Esophagus muscularis mucosa (tissue), 4 donors: Measurements from ENCODE around the gene ATP13A2. TPM values are rescaled to one million over a fixed set of nuclear protein-coding genes. Genes with fewer than 3 reads are reported as not detected.
A peak's percentile ranks its signal among the peaks of the same experiment; 100 is the strongest.
"Not testable (repeated sequence)": the region's sequence is repeated elsewhere in the genome, so short reads cannot be mapped to it uniquely, and the experiment has no call there.

Experiments used
- DNase-seq: peaks from one replicate; pipeline ENCODE4 v3.0.0-alpha.2; 2017; ENCODE audit errors: extremely low spot score
- H3K27ac ChIP-seq, 4 donors: fragments of 200-600 bp; sonication (generic); replicated peaks in 1 of 4; 1 replicate in 3 of 4; 2 replicates in 1 of 4; pipeline ENCODE4 v1.5.1; 2016 to 2019; ENCODE audit warnings: mild to moderate bottlenecking in 1 of 4
- H3K27me3 ChIP-seq, 4 donors: fragments of 200-600 bp; sonication (generic); one replicate each; pipeline versions ENCODE4 v1.5.1 to v1.6.0; 2016 to 2019
- H3K36me3 ChIP-seq, 4 donors: fragments of 200-600 bp; sonication (generic); one replicate each; pipeline ENCODE4 v1.5.1; 2016 to 2019
- H3K4me1 ChIP-seq, 4 donors: fragments of 200-600 bp; sonication (generic); one replicate each; pipeline ENCODE4 v1.5.1; 2016 to 2019
- H3K4me3 ChIP-seq, 4 donors: fragments of 200-600 bp; sonication (generic); 1 replicate in 2 of 4; 2 replicates in 2 of 4; pipeline ENCODE4 v1.5.1; 2016 to 2019; ENCODE audit warnings: mild to moderate bottlenecking in 4 of 4, moderate library complexity in 1 of 4
- H3K9me3 ChIP-seq, 4 donors: fragments of 200-600 bp; sonication (generic); 1 replicate in 3 of 4; 2 replicates in 1 of 4; pipeline ENCODE4 v1.5.1; 2016 to 2019
- CTCF ChIP-seq, 3 experiments: fragments of 200-600 bp in 2 of 3; fragments of 450-650 bp in 1 of 3; sonication (generic) in 2 of 3; IDR thresholded peaks; one replicate each; pipeline ENCODE4 v1.5.1; 2017 to 2019; ENCODE audit warnings: antibody characterized with exemption in 3 of 3, mild to moderate bottlenecking in 2 of 3, moderate library complexity in 1 of 3
- EP300 ChIP-seq: sonication (generic); formaldehyde crosslinking; IDR thresholded peaks from one replicate; pipeline ENCODE4 v1.6.1; 2017; ENCODE audit warnings: antibody characterized with exemption
- POLR2A ChIP-seq: fragments of 450-650 bp; IDR thresholded peaks from one replicate; pipeline ENCODE4 v1.6.1; 2017; ENCODE audit warnings: antibody characterized with exemption, moderate library complexity, mild to moderate bottlenecking, low read depth
- POLR2AphosphoS5 ChIP-seq, 2 donors: sonication (generic); formaldehyde crosslinking; IDR thresholded peaks; one replicate each; pipeline ENCODE4 v1.6.1; 2017; ENCODE audit warnings: antibody characterized with exemption in 2 of 2
- WGBS: methylation state at CpG from one replicate; pipeline ENCODE4 v1.1.5; 2018; 5-methylcytosine and 5-hydroxymethylcytosine counted together
- intact Hi-C: fragments of 100-400 bp; cut with DNase I; formaldehyde crosslinking; loops from one replicate; pipeline ENCODE4 v1.15.1; 2023
- total RNA-seq, 4 donors: library from RNA; depleted of rRNA; stranded (reverse); fragments of >200 nt; gene quantifications; one replicate each; pipeline versions ENCODE4 v1.1.0 to v1.2.1, GENCODE V29; 2016

Gene ATP13A2
- total RNA-seq, 4 donors from 2014 or later: 16.1 to 30.8 (median 23.2) TPM

- H3K9me3 ChIP-seq, intact Hi-C loops, H3K4me3 ChIP-seq, H3K27me3 ChIP-seq, H3K4me1 ChIP-seq, DNase-seq, H3K27ac ChIP-seq: not testable (repeated sequence)
- H3K36me3 ChIP-seq: peaks cover 7 to 68% (median 48%) of the 10 kb centered on the region in 4 donors
- 88% methylated on average over 21 of the region's 26 CpGs for WGBS
Measured at GRCh38 chr1:16948282-16948891, 63.3 kb downstream of the ATP13A2 start.

GRCh38 chr1:16946646-16947045 lies 65.1 kb downstream of the ATP13A2 start:
- TF ChIP-seq POLR2A (no peak), POLR2AphosphoS5 (IDR thresholded peaks at IDR 0.05) (no peak), EP300 (no peak), CTCF (IDR thresholded peaks at IDR 0.05) (no peak)
- Histone ChIP-seq H3K27ac (no peak overlapping the region), H3K9me3 (no peaks in the 10 kb centered on the region), H3K36me3 (peaks cover 7 to 85% (median 59%) of the 10 kb centered on the region in 4 donors), H3K4me1 (peaks cover 0 to under 1% (median under 1%) of the 10 kb centered on the region in 4 donors), H3K27me3 (no peaks in the 10 kb centered on the region), H3K4me3 (no peak overlapping the region)
- DNase-seq: no peak
- intact Hi-C loops: no loop called here
- 90% methylated on average over 14 of the region's 19 CpGs for WGBS

- 91% methylated on average over 13 of the region's 13 CpGs for WGBS
- H3K4me3 ChIP-seq, H3K27me3 ChIP-seq, H3K4me1 ChIP-seq, H3K27ac ChIP-seq, H3K9me3 ChIP-seq, DNase-seq, intact Hi-C loops: not testable (repeated sequence)
- H3K36me3 ChIP-seq: peaks cover 7 to 89% (median 61%) of the 10 kb centered on the region in 4 donors
Measured at GRCh38 chr1:16946185-16946584, 65.5 kb downstream of the ATP13A2 start.

- WGBS: 87% methylated on average over 9 of the region's 9 CpGs
- intact Hi-C loops, H3K9me3 ChIP-seq, H3K27ac ChIP-seq, H3K4me1 ChIP-seq, DNase-seq, H3K4me3 ChIP-seq, H3K27me3 ChIP-seq: not testable (repeated sequence)
- peaks cover 9 to 96% (median 65%) of the 10 kb centered on the region in 4 donors for H3K36me3 ChIP-seq
Measured at GRCh38 chr1:16945512-16945911, 66.2 kb downstream of the ATP13A2 start.

- Histone ChIP-seq H3K4me3 (no peak overlapping the region), H3K36me3 (peaks cover 16 to 100% (median 73%) of the 10 kb centered on the region in 4 donors), H3K27me3 (no peaks in the 10 kb centered on the region), H3K4me1 (peaks cover 0 to 2% (median under 1%) of the 10 kb centered on the region in 4 donors), H3K9me3 (no peaks in the 10 kb centered on the region), H3K27ac (no peak overlapping the region)
- WGBS: 77% methylated on average over 15 of the region's 19 CpGs
- intact Hi-C loops: no loop called here
- DNase-seq: no peak
- no peak for TF ChIP-seq POLR2A
- TF ChIP-seq POLR2AphosphoS5 (IDR thresholded peaks at IDR 0.05): no peak
Measured at GRCh38 chr1:16944038-16944437, 67.7 kb downstream of the ATP13A2 start.

GRCh38 chr1:16939386-16940180 lies 72.1 kb downstream of the ATP13A2 start:
- WGBS: 93% methylated on average over 32 of the region's 32 CpGs
- H3K36me3 ChIP-seq: peaks cover 9 to 99% (median 78%) of the 10 kb centered on the region in 4 donors
- H3K4me1 ChIP-seq, H3K27me3 ChIP-seq, H3K27ac ChIP-seq, H3K9me3 ChIP-seq, intact Hi-C loops, DNase-seq: not testable (repeated sequence)
- peak overlapping the region in 2 of 4 donors; percentile 12 to 13 for H3K4me3 ChIP-seq

- no peak for DNase-seq
- Histone ChIP-seq H3K4me3 (peak overlapping the region in 3 of 4 donors; percentile 12 to 37 (median 13)), H3K36me3 (peaks cover 9 to 97% (median 73%) of the 10 kb centered on the region in 4 donors), H3K27me3 (no peaks in the 10 kb centered on the region), H3K9me3 (no peaks in the 10 kb centered on the region), H3K27ac (no peak overlapping the region), H3K4me1 (peaks cover 0 to 7% (median 2%) of the 10 kb centered on the region in 4 donors)
- TF ChIP-seq EP300 (no peak), POLR2AphosphoS5 (IDR thresholded peaks at IDR 0.05) (no peak), CTCF (IDR thresholded peaks at IDR 0.05) (no peak), POLR2A (no peak)
- intact Hi-C loops: no loop called here
- WGBS: 72% methylated on average over 43 of the region's 51 CpGs
Measured at GRCh38 chr1:16938351-16939321, 73.1 kb downstream of the ATP13A2 start.

GRCh38 chr1:16936580-16936979 lies 75.1 kb downstream of the ATP13A2 start:
- H3K4me3 ChIP-seq, H3K27ac ChIP-seq, H3K27me3 ChIP-seq, H3K4me1 ChIP-seq, H3K9me3 ChIP-seq, intact Hi-C loops, DNase-seq: not testable (repeated sequence)
- 87% methylated on average over 16 of the region's 16 CpGs for WGBS
- H3K36me3 ChIP-seq: peaks cover 9 to 97% (median 69%) of the 10 kb centered on the region in 4 donors
